Cardiac fibroblast (primary cell): Measurements from ENCODE around the gene GINS3.

Experiments
- DNase-seq, 2 donors: peaks; one replicate each; pipeline versions ENCODE4 v3.0.0 to v3.0.0-alpha.2; 2010; ENCODE audit warnings: low read depth in 2 of 2
- H3K4me3 ChIP-seq, 2 donors: replicated peaks in 1 of 2; 1 replicate in 1 of 2; 2 replicates in 1 of 2; pipeline ENCODE4 v1.5.1; 2011; ENCODE audit warnings: low read depth in 2 of 2, low read length in 2 of 2, mild to moderate bottlenecking in 2 of 2, moderate library complexity in 1 of 2
- TF ChIP-seq, protein P1 (sequence below): IDR thresholded peaks from one replicate; pipeline ENCODE4 v1.5.1; 2011; ENCODE audit warnings: low read depth, mild to moderate bottlenecking, low read length, inconsistent platforms

The GINS3 gene

DNA sequence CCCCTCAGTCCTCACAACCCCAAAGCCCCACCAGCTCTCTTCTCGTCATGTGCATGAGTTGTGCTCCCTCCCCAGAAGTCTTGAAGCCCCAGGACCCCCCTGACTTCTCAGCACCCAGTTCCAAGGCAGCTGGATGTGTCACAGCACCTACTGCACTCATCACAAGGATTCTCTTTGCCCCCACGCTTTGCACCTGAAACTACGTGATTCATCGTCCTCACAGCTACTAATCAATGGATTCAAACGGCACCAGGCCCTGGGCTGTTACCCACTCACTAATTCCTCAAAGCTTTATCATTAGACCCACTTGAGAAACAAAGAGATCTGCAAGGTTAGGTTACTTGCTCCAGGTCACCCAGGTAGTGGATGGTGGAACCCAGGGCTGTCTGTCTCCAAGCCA, 62.6 kb downstream of the GINS3 start:
- no peak overlapping the region for H3K4me3 ChIP-seq
- no peak for DNase-seq
- TF ChIP-seq, protein P1, sequence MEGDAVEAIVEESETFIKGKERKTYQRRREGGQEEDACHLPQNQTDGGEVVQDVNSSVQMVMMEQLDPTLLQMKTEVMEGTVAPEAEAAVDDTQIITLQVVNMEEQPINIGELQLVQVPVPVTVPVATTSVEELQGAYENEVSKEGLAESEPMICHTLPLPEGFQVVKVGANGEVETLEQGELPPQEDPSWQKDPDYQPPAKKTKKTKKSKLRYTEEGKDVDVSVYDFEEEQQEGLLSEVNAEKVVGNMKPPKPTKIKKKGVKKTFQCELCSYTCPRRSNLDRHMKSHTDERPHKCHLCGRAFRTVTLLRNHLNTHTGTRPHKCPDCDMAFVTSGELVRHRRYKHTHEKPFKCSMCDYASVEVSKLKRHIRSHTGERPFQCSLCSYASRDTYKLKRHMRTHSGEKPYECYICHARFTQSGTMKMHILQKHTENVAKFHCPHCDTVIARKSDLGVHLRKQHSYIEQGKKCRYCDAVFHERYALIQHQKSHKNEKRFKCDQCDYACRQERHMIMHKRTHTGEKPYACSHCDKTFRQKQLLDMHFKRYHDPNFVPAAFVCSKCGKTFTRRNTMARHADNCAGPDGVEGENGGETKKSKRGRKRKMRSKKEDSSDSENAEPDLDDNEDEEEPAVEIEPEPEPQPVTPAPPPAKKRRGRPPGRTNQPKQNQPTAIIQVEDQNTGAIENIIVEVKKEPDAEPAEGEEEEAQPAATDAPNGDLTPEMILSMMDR, result no peak
